Motor neuron (in vitro differentiated cells): ENCODE measurements around the gene TUBA1B. TPM values are rescaled to one million over a fixed set of nuclear protein-coding genes. Genes with fewer than 3 reads are reported as not detected.

ENCODE experiments used
- ATAC-seq, 8 experiments: fragments of 200-7000 bp; cut with Tn5 transposase; replicated peaks in 6 of 8; 2 replicates each; pipeline ENCODE4 v1.8.0; 2021; ENCODE audit warnings: mild to moderate bottlenecking in 8 of 8, moderate library complexity in 8 of 8
- H3K27ac ChIP-seq, 2 donors: fragments of 250-450 bp; sonication (Bioruptor Pico); 2 replicates each; pipeline ENCODE4 v1.9.0; 2021; ENCODE audit warnings: antibody characterized with exemption in 2 of 2, mild to moderate bottlenecking in 2 of 2, moderate library complexity in 1 of 2
- H3K4me1 ChIP-seq, 2 donors: fragments of 250-450 bp; sonication (Bioruptor Pico); replicated peaks in 1 of 2; 2 replicates each; pipeline ENCODE4 v1.6.1; 2021; ENCODE audit warnings: antibody characterized with exemption in 2 of 2, mild to moderate bottlenecking in 2 of 2, moderate library complexity in 1 of 2
- H3K4me3 ChIP-seq, 5 donors: fragments of 250-450 bp; sonication (Bioruptor Pico); 2 replicates each; pipeline ENCODE4 v1.9.0; 2021; ENCODE audit warnings: antibody characterized with exemption in 5 of 5, mild to moderate bottlenecking in 5 of 5, moderate library complexity in 4 of 5
- WGBS, 10 experiments: fragments of 450-650 bp; shearing (Covaris generic); methylation state at CpG; one replicate each; pipeline ENCODE4 v1.0.0; 2022; 5-methylcytosine and 5-hydroxymethylcytosine counted together
- in situ Hi-C, 9 experiments: fragments of 400-800 bp; cut with MboI; loops; one replicate each; pipeline ENCODE4 v1.15.0; 2021; ENCODE audit warnings: low sequenced_read_pairs in 9 of 9, low pct_unique_long_range_greater_than_20kb in 2 of 9; ENCODE audit not compliant: unreplicated experiment in 9 of 9
- total RNA-seq, 8 experiments: library from RNA; unstranded; fragments of 300-600 nt; gene quantifications; 2 replicates each; pipeline versions ENCODE4 v1.2.3 to v1.2.4, GENCODE V29; 2022

TUBA1B gene
- total RNA-seq, 8 experiments from 2014 or later, result 402 to 1,651 (median 697) TPM

GRCh38 chr12:49094160-49094974, 36.8 kb downstream of the TUBA1B start, which contains the start of gene DHH:
DHH (minus strand) TSS chr12:49094801; CDS start chr12:49094512, 289 bp downstream.
- Histone ChIP-seq H3K27ac (no peak within 1 kb of the TSS), H3K4me3 (peak within 1 kb of the TSS in 3 of 5 donors; percentile 12 to 15 (median 13)), H3K4me1 (peaks cover 18 to 33% of the 10 kb centered on the region in 2 donors)
- 0 to 27% (median 5%) methylated on average over 1 to 18 of the region's 49 CpGs; no CpG with 5 or more reads in 5 of the 10 experiments for WGBS, 10 experiments
- in situ Hi-C loops, result no loop called here
- peak; percentile 10 to 60 (median 40) for ATAC-seq

- WGBS, 10 experiments, result 13 to 14% (median 13%) methylated on average over 4 to 5 of the region's 9 CpGs; no CpG with 5 or more reads in 7 of the 10 experiments
Observed at GRCh38 chr12:49093792-49094159, 37.4 kb downstream of the TUBA1B start.

GRCh38 chr12:49092816-49093406, 38.3 kb downstream of the TUBA1B start:
- H3K4me3 ChIP-seq, result no peak overlapping the region
- peaks cover 21 to 38% of the 10 kb centered on the region in 2 donors for H3K4me1 ChIP-seq
- no peak overlapping the region for H3K27ac ChIP-seq
- WGBS, 10 experiments, result 58 to 83% (median 72%) methylated on average over 1 to 3 of the region's 4 CpGs; no CpG with 5 or more reads in 6 of the 10 experiments
- no peak for ATAC-seq
- in situ Hi-C loops, result no loop called here

More at GRCh38 chr12:49093792-49094159, 37.4 kb downstream of the TUBA1B start:
- in situ Hi-C loops, result no loop called here
- ATAC-seq, result peak in 6 of 8 experiments; percentile 3 to 48 (median 26)
- peaks cover 18 to 33% of the 10 kb centered on the region in 2 donors for H3K4me1 ChIP-seq
- no peak overlapping the region for H3K27ac ChIP-seq
- H3K4me3 ChIP-seq, result peak overlapping the region in 2 of 5 donors; percentile 12 to 13

- H3K4me1 ChIP-seq, result peaks cover 21 to 39% of the 10 kb centered on the region in 2 donors
- no peak overlapping the region for H3K27ac ChIP-seq
- H3K4me3 ChIP-seq, result peak overlapping the region; percentile 30 to 47 (median 31)
- WGBS, 10 experiments, result 0 to 10% (median 2%) methylated on average over 1 to 12 of the region's 32 CpGs; no CpG with 5 or more reads in 6 of the 10 experiments
- in situ Hi-C loops, result no loop called here
- ATAC-seq, result peak in 6 of 8 experiments; percentile 17 to 60 (median 48)
Observed at GRCh38 chr12:49092086-49092815, 38.9 kb downstream of the TUBA1B start.

- in situ Hi-C loops, result no loop called here
Observed at GRCh38 chr12:49091836-49092085, 39.4 kb downstream of the TUBA1B start.

GRCh38 chr12:49091056-49091835, 39.9 kb downstream of the TUBA1B start:
- ATAC-seq, result no peak
- H3K27ac ChIP-seq, result no peak overlapping the region
- peak overlapping the region in 4 of 5 donors; percentile 30 to 47 (median 34) for H3K4me3 ChIP-seq
- H3K4me1 ChIP-seq, result peaks cover 21 to 39% of the 10 kb centered on the region in 2 donors
- WGBS, 10 experiments, result 23 to 75% (median 48%) methylated on average over 3 to 10 of the region's 41 CpGs; no CpG with 5 or more reads in 5 of the 10 experiments
- in situ Hi-C loops, result no loop called here

More at GRCh38 chr12:49091836-49092085, 39.4 kb downstream of the TUBA1B start:
- WGBS, 10 experiments, result 7 to 8% methylated on average over 3 to 6 of the region's 14 CpGs; no CpG with 5 or more reads in 8 of the 10 experiments
- ATAC-seq, result peak in 2 of 8 experiments; percentile 2 to 15
- Histone ChIP-seq H3K4me3 (peak overlapping the region; percentile 30 to 47 (median 31)), H3K4me1 (peaks cover 21 to 39% of the 10 kb centered on the region in 2 donors), H3K27ac (no peak overlapping the region)

GRCh38 chr12:49089821-49090773, 41.1 kb downstream of the TUBA1B start:
- in situ Hi-C loops, result no loop called here
- no peak overlapping the region for H3K27ac ChIP-seq
- WGBS, 10 experiments, result 0 to 40% (median 7%) methylated on average over 1 to 11 of the region's 88 CpGs; no CpG with 5 or more reads in 1 of the 10 experiments
- peak; percentile 5 to 42 (median 10) for ATAC-seq
- peak overlapping the region; percentile 14 to 34 (median 32) for H3K4me3 ChIP-seq
- peaks cover 20 to 36% of the 10 kb centered on the region in 2 donors for H3K4me1 ChIP-seq

- ATAC-seq, result no peak
- Histone ChIP-seq H3K4me1 (peaks cover 10 to 25% of the 10 kb centered on the region in 2 donors), H3K4me3 (no peak overlapping the region), H3K27ac (no peak overlapping the region)
- 20 to 100% (median 28%) methylated on average over 1 to 2 of the region's 6 CpGs; no CpG with 5 or more reads in 6 of the 10 experiments for WGBS, 10 experiments
- in situ Hi-C loops, result no loop called here
Observed at GRCh38 chr12:49088932-49089330, 42.3 kb downstream of the TUBA1B start.

GRCh38 chr12:49088150-49088931, 42.9 kb downstream of the TUBA1B start:
- WGBS, 10 experiments, result 0 to 6% (median 0%) methylated on average over 2 to 11 of the region's 18 CpGs; no CpG with 5 or more reads in 3 of the 10 experiments
- Histone ChIP-seq H3K4me3 (peak overlapping the region in 3 of 5 donors; percentile 1 to 6 (median 2)), H3K4me1 (peaks cover 10 to 21% of the 10 kb centered on the region in 2 donors), H3K27ac (no peak overlapping the region)
- peak; percentile 85 to 93 (median 90) for ATAC-seq
- in situ Hi-C loops, result no loop called here

GRCh38 chr12:49086116-49086515, 45.1 kb downstream of the TUBA1B start:
- in situ Hi-C loops, result no loop called here
- Histone ChIP-seq H3K4me3 (no peak overlapping the region), H3K4me1 (peaks cover 6 to 10% of the 10 kb centered on the region in 2 donors), H3K27ac (no peak overlapping the region)
- 21 to 100% (median 83%) methylated on average over 1 to 3 of the region's 3 CpGs; no CpG with 5 or more reads in 2 of the 10 experiments for WGBS, 10 experiments
- ATAC-seq, result no peak

- ATAC-seq, result no peak
- in situ Hi-C loops, result no loop called here
- 80 to 100% (median 98%) methylated on average over 1 to 3 of the region's 3 CpGs; no CpG with 5 or more reads in 2 of the 10 experiments for WGBS, 10 experiments
Observed at GRCh38 chr12:49084438-49084837, 46.8 kb downstream of the TUBA1B start.

More at GRCh38 chr12:49084438-49084837, 46.8 kb downstream of the TUBA1B start:
- Histone ChIP-seq H3K4me3 (no peak overlapping the region), H3K27ac (no peak overlapping the region), H3K4me1 (peaks cover 3 to 6% of the 10 kb centered on the region in 2 donors)
